ENCODE results near the gene TMA7B.

The TMA7B gene

DNA sequence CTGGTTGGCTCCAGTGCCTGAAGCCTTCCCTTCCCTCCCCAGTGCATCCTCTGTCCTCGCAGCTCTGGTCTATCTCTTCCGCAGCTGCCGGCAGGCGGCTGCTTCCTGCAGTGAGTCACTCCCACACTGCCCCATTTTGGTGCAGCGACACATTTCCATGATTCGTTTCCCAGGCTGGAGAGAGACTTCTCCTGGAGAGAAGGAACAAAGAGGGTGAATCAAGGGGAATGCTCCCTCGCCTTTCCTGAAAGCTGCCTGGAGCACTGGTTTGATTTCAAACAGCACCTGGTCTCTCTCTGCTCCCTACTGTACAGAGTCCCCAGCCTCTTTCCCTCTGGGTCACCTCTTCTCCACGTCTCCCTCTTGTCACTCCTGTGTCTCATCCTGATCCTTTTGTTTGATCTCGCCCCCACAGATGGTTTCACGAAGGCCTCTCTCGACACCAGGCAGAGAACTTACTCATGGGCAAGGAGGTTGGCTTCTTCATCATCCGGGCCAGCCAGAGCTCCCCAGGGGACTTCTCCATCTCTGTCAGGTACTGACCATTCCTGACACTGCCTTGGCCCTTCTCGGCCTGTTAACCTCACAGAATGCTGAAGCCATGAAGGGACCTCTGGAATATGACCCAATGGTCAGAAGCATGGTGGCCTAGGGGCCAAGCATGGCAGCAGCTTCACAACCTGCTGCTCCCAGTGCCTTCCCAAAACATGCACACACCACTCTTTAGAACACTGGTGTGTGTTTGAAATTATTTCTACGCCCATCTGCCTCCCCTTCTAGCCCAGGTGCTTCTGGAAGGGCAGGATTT is at the start of gene TMA7B:
TMA7B (plus strand) TSS at position 758 of the 808 bp plus-strand sequence. CDS start 3,978 bp downstream, outside the sequence.
- DNase-seq: no peak

DNA sequence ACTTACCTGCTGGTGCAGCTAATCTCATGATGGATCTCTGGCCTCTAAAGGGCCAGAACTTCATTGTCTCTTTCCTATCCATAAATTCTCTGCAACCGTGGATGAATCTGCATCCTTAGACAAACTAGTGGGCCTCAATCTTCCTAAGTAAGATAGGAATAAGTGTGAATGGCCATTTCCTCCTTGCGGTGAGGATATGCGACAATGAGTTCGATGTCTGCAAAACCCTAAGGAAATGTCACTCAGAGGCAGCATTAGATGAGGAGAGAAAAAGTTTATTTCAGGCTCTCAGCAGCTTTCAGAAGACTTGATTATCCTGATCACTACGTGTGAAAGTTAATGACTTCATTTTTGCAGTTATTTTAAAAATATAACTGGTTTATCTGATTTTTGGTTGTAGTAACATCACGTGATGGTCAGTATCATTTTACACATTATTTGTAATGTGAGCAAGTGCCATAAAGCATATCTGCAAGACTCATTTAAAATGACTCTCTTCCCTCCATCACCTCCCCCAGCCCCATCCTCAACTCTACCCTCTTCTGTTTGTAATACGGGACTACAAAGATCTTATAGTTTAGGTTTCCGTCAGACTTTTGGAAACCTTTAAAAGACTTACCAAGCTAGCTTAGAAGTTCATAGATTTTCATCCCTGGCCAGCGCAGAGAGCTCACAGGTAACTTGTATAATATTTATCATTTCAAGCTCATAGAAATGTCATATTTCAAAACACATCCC is 49.2 kb upstream of the TMA7B start:
- DNase-seq: no peak

DNA sequence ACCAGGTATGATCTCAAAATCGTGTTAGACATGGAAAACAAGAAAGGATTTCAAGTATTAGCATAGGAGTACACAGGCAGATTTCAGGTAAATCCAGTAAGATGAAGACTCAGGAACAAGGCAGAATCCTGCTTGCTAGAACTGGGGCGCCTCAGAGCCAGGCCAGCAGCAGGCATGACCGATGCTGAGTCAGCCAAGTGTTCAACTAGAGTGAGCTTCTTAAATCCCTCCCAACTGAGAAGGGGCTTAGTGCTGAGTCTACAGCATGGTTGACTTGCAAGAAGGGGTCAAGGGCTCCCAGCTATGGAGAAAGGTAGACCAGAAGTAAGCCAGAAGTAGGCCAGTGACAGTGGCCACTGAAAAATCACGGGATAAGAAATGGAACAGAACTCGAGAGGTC is 46.9 kb upstream of the TMA7B start:
- no peak for DNase-seq

DNA sequence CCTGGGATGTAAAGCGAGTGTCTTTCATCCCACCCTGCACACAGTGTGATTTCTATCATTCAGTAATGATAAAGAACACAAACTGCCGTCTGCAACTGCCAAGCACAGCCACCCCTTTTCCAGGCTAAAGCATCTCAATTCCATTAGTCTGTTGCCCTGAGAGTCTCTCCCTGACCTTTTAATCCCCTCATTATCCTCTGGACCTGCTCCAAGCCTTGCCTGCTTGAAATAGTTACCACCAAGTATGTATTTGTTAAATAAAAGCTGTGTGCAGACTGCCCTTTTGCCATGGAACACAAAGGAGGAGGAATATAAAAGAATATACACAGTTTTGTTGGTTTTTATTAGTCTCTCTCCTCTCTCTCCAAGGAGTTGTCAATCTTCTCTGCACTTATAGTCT is 46.3 kb upstream of the TMA7B start:
- DNase-seq: no peak

DNA sequence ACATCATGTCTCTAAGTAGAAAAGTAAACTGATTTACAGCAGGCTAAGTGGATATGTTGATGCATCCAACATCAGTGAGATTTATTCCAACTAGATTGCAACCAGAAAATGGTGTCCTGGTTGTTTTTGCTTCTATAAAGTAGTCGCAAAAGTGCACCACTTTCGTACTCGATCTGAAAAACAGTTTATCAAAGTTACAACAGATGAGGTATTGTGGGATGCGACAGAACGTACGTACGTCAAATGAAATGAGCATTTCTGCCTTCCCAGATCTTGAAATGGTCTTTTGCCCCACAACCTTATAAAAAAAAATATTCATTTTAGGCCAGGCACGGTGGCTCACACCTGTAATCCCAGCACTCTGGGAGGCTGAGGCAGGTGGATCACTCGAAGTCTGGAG is 45.6 kb upstream of the TMA7B start:
- no peak for DNase-seq

DNA sequence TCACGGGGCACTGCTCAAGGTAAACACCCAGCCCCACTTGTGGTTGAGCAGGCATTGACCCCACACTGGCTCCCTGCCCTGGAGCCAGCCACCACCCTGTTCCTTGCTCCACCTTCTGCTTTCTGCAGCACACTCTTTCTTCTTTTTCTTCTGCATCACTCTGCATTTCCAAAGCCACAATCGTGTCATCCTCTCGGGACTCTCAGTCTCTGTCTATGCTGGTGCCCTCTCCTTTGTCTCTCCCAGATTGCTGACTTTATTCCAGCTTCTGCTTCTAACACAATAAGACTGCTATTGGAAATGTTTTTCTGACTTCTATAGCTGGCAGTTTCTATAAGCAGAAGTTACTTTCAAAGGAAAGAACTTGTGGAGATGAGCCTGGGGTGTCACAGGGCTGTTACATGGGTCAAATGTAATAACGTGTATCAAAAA is 44.9 kb upstream of the TMA7B start:
- no peak for DNase-seq

DNA sequence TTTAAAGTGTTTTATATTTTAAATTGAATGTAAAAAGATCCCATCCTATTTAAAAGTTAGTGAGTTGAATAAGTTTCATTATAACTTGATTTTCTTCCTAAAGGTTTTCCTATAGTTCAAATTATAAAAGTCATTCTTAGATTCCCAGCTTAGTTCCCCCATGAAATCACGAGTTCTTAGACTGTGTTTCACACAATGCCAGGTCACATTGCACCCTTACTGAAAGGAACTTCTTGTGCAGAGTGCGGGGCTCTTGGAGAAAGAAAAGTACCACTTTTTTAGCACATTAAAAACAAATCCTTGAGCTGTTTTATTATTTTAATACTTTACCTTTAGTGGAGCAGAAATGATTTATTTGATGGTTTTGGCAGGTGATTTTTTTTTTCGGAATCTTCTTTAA is 43.7 kb upstream of the TMA7B start:
- no peak for DNase-seq

DNA sequence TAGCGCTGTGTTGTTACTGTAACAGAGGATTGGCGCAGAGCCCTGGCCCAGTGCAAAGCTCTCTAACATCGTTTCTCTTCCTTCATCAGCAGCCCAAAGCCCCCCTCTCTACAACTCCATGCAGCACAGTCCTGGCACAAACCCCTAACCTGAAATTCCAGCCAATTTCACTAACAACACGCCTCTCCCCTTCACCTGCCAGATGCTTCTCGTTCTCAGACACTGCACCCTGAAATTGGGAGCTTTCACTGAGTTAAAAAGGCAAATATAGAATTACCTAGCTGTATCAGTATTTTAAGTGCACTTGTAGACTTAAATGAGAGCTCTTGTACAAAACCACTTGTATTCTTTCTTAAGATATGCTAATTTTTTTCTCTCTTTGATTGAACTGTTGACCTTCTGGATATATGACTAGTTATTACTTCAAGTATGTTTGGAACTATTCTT is 43.0 kb upstream of the TMA7B start:
- DNase-seq: no peak

DNA sequence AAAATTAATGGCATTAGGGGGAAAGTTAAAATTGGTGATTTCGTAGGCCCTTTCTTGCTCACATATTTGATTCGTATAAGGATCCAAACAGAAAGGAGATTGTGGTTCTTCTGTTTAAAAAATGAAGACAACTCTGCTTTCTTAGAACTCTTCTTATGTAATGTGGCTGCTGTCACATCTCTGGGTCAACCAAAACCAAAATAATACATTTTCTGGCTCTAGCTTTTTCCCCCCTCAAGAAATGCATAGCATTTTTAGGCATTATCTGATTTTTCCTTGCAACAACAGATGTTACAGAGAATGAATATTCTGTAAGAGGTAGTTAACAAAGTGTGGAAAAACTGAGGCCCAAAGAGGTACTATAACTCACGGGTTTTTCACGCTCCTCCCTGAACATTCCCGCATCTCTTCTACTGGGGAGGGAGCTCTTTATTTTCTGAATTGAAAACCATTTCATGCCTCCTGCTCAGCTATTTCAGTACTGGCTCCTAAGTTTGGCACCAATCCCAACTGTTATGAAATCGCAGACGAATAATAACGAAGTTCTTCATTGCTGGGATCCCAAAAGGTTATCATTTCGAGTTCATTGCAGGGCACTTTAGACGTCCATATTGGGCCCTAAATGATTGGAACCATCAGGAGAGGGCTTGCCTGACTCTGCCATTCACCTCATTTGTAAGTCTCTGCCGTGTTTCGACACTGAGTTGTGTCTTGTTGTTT is 42.3 kb upstream of the TMA7B start:
- DNase-seq: no peak

DNA sequence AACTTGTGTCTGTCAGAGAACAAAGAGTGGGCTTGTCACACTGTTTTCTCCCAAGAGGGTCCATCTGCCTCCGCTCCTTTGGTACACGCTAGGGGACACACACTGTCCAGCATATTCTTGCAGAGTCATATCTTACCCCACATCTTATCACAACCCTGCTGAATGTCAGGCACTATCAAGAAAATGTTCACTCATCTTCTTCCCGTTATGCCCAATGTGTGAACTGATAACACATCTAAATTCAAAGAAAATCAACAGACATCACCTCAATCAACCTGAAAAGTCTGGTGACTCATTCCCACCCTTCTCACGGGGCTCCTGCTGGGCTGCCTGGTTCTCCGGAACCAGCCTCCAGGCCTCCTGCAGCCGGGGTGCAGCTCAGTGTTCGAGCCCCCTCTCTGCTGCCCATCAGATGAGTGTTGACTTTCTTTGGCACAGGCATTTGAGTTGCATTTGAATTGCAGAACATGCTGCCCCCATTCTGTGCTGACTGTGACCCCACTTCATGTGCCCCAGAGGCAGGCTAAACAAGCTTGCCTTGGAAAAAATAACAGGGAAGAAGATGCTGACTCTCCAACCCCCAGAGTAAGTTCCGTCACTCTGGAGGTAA is 40.0 kb upstream of the TMA7B start:
- DNase-seq: no peak

DNA sequence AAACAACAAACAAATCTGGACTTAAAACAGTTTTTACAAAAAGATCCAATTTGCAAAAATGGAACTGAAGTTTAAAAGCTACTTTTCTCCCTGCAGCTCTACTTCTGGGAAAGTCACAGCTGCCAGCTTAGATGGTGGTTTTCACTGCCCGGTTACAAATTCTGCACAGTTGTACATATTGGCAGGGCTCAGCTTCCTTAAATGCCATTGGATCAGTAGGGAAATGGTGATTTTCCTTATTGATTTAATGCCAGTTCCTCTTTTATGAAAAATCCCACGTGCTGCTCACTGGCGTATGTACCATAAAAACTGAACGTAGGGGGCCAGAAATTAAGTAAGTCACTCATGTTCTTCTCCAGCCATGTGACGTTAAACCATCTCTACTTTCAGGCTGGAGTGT is 36.5 kb upstream of the TMA7B start:
- DNase-seq: no peak

DNA sequence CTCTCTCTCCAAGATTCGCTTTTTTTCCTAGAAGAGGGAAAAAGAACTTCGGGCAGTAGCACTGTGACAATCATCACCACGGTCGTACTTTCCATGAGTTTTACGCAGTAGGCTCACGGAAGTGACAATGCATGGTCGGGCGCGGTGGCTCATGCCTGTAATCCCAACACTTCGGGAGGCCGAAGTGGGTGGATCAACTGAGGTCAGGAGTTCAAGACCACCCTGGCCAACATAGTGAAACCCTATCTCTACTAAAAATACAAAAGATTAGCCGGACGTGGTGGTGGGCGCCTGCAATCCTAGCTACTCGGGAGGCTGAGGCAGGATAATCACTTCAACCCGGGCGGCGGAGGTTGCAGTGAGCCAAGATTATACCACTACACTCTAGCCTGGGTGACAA is 35.9 kb upstream of the TMA7B start:
- DNase-seq: no peak

DNA sequence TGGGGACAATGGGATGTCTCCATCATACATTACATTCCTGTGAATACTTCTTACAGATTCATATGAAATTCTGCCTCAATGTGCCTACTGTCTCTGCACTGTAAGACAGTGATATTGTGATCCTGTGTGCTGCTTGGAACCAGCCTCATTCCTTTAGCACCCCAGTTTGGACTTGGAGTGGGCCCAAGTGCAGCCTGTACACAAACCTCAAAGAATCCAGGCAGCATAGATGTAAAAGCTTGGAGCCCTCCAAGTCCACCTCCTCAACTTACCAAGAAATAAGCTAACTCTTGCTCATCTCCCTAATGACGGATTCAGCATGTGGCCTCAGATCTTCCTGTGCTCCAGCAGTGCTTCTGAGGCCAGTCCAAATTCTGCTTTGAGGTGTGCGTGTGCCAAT is 34.9 kb upstream of the TMA7B start:
- no peak for DNase-seq

DNA sequence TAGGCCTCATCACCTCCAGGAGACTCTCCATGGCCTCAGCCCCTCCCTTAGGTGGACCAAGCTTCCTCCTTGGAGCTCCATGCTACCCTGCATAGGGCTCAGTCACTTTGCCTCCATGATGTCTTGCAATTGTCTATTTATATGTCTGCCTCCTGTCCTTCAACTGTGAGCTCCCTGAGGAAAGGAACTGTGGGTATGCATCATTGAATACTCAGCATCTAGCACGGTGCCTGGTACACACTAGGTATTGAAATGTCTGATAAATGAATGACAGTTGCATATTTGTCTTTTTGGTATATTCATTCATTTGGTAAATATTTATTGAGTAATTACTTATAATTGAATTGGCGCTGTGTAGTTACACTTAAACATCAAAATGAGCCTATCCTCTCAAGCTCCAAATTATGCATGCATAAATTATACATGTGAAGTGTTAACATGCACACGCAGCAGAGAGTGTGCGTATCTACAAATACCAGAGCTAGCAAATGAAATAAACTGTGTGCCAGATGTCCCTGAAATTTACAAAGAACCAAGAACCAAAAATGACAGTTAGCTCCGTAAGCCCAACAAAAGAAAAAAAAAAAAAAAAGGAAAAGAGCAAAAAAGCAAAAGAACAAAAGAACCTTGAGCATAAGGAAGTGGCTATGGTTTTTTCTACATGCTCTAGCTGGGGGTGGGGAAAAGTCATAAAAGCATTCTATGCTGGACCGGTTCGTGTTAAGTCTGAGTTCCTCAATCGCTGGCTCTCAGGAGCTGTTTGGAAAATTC is 34.1 kb upstream of the TMA7B start:
- no peak for DNase-seq

DNA sequence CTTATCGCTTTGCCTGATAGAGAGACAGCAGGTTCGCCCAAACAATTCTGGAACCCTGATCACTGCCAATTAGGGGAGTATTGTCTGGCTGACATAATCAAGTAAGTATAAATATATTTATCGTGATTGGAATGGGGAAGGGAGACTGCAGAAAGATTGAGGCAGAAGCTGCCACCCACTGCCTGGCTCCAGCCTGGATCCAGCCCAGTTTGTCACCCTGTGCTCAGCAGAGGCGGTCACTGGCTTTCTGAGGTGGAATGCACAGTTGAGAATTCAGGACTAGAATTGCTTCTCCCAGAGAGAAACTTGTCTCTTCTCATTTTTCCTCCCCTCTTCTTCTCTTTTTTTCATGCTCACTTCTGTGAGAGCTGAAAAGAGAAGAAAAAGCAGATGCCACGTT is 33.4 kb upstream of the TMA7B start:
- no peak for DNase-seq

DNA sequence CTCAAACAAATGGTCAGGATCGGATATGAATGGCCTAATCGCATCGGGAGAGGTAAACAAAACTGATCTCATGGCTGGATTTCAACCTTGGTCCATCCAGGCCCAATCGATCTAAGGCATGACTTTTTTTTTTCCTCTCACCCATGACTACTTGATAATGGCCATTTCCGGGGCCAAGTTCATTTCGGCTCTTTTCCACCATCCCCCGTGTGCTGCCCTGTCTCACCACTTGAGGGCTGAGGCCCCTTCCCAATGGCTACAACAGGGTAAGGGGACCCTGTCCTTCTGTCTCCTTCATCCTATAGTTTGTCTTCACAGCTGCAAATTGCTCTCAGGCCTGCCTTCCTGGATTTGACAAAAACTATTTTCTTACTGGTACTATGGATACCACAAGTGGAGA is 32.7 kb upstream of the TMA7B start:
- no peak for DNase-seq

DNA sequence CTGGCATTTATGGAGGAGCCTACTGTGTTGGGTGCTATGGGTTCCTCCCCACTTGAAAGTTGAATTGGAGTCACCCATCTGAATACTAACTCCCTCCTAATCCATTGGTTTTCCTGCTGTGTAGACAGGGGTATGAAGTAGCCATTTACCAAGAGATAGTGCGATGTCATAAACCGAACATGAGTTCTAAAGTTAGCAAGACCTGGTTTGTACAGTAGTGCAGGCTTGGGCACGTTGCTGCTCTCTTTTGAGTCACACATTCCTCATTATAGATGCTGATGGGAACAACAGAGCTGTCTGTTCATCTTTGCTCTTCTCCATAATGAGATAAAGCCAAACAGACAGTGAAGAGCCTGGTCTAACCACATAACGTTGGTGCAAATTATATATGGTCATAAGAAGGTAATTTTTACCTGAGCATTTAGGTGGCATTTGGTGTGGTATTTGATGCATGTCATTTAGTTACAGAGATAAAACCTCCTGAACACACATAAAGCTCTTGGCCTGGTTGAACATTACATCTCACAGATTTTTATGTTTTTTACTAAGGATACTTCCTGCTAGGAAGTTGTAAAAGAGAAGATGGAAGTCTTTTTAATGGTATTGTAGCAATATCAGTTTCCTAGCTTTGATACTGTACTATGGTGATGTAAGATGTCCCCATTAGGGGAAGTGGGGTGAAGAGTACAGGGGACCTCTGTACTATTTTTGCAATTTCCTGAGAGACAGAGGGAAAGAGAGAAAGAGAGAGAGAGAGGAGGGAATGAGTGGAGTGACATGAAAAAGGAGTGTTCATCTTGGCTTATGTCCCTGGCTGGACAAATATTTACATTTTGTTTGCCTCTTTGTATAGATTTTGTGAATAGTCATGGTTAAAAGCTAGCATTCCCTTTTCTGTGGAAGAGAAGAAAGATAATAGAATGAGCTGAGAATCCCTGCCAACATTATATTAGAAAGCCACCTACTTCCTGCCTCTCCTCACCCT is 31.4 kb upstream of the TMA7B start:
- DNase-seq: no peak

DNA sequence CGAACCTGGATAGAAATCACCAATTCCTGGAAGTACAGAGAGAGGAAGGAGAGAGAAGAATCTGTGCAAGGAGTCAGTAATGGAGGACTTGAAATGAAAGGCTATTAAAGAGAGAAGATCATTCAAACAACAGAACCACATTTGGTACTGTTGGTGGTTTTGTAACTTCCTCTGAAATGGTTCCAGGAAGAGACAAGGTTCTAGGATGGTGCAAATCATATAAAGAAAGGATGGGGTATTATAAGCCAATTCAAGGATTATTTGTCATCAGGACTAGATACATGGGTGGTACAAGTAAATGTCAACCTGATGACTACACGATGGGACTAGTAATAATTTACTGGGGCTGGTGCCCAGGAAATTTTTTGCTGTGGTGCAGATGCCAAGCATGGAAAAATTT is 28.9 kb upstream of the TMA7B start:
- no peak for DNase-seq

DNA sequence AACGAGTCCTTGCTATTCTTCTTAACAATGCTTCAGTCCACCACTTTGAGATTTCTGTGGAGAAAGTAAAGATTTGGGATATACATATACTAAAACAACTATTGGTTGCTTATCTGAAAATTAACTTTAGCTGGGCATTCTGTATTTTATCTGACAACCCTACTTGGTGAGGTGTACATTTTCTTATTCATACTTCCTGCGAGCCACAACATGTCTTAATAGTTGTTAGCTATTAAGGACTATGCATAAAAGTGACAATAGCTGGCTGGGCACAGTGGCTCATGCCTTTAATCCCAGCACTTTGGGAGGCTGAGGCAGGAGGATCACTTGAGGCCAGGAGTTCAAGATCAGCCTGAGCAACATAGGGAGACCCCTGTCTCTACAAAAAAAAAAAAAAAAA is 28.0 kb upstream of the TMA7B start:
- no peak for DNase-seq

DNA sequence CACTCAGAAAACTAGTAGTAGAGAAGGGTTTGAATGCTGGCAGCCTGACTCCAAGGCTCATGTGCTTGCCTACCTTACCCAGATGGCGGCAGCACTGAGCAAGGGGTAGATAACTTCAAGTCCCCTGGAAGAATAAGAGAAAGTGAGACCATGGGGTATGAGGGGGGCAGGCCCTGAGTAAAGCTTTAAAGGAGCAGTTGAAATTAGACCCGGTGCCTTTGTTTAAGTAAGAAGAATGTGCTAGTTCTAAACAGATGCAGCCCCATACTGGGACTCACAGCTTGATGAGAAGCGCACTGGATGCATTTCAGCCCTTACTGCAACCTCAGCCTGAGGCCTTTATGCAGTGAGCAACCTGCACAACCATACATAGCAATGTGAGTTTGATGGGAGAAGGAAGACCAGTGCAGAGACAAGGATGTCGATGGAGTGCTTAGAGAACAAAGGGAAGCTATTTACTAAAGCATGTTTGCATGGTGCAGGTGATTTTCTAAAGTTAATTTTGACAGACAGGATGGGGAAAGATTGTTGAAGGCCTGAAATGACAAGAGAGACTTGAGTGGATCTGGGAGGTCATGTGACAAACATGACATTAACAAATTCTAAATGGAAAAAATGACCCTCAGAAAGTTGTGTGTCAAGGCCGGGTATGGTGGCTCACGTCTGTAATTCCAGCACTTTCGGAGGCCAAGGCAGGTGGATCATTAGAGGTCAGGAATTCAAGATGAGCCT is 27.1 kb upstream of the TMA7B start:
- DNase-seq: no peak

Data from midbrain (tissue), 1 donor.